Measurements from ENCODE around the gene ADSS1.
A peak's percentile ranks its signal among the peaks of the same experiment; 100 is the strongest.

Gene ADSS1

GRCh38 chr14:104784846-104785707 is 61.0 kb downstream of the ADSS1 start:
- no peak for DNase-seq

- no peak for DNase-seq
These were observed 61.7 kb downstream of the ADSS1 start for GRCh38 chr14:104785708-104786080.

- no peak for DNase-seq
These were observed 62.1 kb downstream of the ADSS1 start for GRCh38 chr14:104786091-104786586.

- no peak for DNase-seq
These were observed 63.0 kb downstream of the ADSS1 start for GRCh38 chr14:104786726-104787675.

- DNase-seq: no peak
These were observed 63.7 kb downstream of the ADSS1 start for GRCh38 chr14:104787736-104788135.

- DNase-seq: no peak
These were observed 64.3 kb downstream of the ADSS1 start for GRCh38 chr14:104788161-104788818.

- DNase-seq: no peak
These were observed 65.0 kb downstream of the ADSS1 start for GRCh38 chr14:104788873-104789663.

- DNase-seq: no peak
These were observed 66.0 kb downstream of the ADSS1 start for GRCh38 chr14:104789752-104790743.

- DNase-seq: no peak
These were observed 67.4 kb downstream of the ADSS1 start for GRCh38 chr14:104791425-104791824.

GRCh38 chr14:104792101-104792884 is 68.3 kb downstream of the ADSS1 start:
- no peak for DNase-seq

GRCh38 chr14:104792945-104793702 is 69.1 kb downstream of the ADSS1 start:
- DNase-seq: no peak

GRCh38 chr14:104793703-104793959 is 69.6 kb downstream of the ADSS1 start:
- no peak for DNase-seq

GRCh38 chr14:104794099-104794498 is 70.1 kb downstream of the ADSS1 start:
- peak in 1 of 2 donors; percentile 30 for DNase-seq

GRCh38 chr14:104794631-104794992 is 70.6 kb downstream of the ADSS1 start:
- DNase-seq: no peak

- no peak for DNase-seq
These were observed 71.2 kb downstream of the ADSS1 start, which contains the start of gene AKT1 for GRCh38 chr14:104794993-104795780. Gene AKT1 (minus strand): TSS chr14:104795748. CDS start chr14:104792643, 3,105 bp downstream.

GRCh38 chr14:104795781-104796686 is 72.0 kb downstream of the ADSS1 start:
- DNase-seq: peak; percentile 60 to 61

GRCh38 chr14:104796687-104797081 is 72.7 kb downstream of the ADSS1 start:
- DNase-seq: no peak
